SJCRH30 (cell line): ENCODE results near the gene CACNB4. TPM values are rescaled to one million over a fixed set of nuclear protein-coding genes. Genes with fewer than 3 reads are reported as not detected.

Experiments
- DNase-seq, 2 experiments: peaks; one replicate each; pipeline ENCODE4 v3.0.0-alpha.2; 2015 to 2020
- H3K27ac ChIP-seq: fragments of 250-450 bp; sonication (Bioruptor Pico); 2 replicates; pipeline ENCODE4 v1.5.1; 2020; ENCODE audit warnings: mild to moderate bottlenecking, moderate library complexity
- H3K27me3 ChIP-seq: fragments of 250-450 bp; sonication (Bioruptor Pico); 2 replicates; pipeline ENCODE4 v1.5.1; 2020; ENCODE audit warnings: mild to moderate bottlenecking, moderate library complexity
- H3K36me3 ChIP-seq: fragments of 250-450 bp; sonication (Bioruptor Pico); 2 replicates; pipeline ENCODE4 v1.5.1; 2020; ENCODE audit warnings: mild to moderate bottlenecking, moderate library complexity
- H3K4me1 ChIP-seq: fragments of 250-450 bp; sonication (Bioruptor Pico); 2 replicates; pipeline ENCODE4 v1.5.1; 2020; ENCODE audit warnings: mild to moderate bottlenecking, moderate library complexity
- H3K4me3 ChIP-seq: fragments of 250-450 bp; sonication (Bioruptor Pico); 2 replicates; pipeline ENCODE4 v1.5.1; 2020; ENCODE audit warnings: mild to moderate bottlenecking, moderate library complexity
- H3K9me3 ChIP-seq: fragments of 250-450 bp; sonication (Bioruptor Pico); replicated peaks from 2 replicates; pipeline ENCODE4 v1.5.1; 2020; ENCODE audit warnings: mild to moderate bottlenecking, moderate library complexity
- total RNA-seq: library from RNA; depleted of rRNA; stranded (reverse); fragments of >200 nt; shearing (Covaris generic); gene quantifications from 2 replicates; pipeline ENCODE4 v1.2.3, GENCODE V29; 2014

Gene CACNB4
- total RNA-seq, 1 experiment from 2014 or later = 2.2 TPM

DNA sequence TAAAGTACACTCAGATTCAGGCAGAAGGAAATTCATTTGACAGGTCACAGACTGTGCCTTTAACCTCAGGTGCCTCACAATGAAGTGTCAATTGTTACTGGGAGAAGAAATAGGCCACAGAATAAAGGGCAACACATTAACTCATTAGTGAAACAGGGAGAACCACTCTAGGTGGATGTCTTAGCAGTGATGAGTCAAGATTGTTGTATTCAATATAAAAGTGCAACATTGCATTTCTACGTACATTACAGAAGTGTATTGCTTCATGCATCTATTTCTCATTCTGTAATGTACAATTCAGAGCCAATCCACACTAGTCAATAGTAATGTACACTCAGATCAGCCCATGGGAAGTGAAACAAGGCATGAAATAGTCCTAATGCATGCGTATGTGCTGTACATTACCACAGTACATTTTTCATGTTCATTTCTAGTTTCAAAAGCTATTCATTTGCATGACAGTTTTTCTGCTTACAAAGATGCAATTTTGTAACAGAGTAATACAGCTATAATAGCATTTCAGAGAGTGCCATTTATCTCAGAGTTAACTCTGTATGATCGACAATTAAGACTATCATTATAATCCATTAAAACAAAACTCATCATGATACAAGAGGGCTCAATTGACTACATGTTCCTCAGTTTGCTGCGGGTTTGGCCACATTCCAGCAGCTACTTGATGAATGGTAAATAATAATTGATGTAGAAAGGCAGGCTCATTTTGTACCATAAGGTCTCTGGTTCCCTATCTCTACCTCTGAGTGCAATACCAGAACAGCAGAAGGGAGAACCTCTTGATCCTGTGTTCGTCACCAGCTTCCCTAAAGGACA, 258.4 kb downstream of the CACNB4 start:
- no peak overlapping the region for H3K27ac ChIP-seq
- H3K9me3 ChIP-seq = no peaks in the 10 kb centered on the region
- no peak for DNase-seq
- H3K27me3 ChIP-seq = no peaks in the 10 kb centered on the region
- peaks cover 16% of the 10 kb centered on the region for H3K4me1 ChIP-seq
- H3K36me3 ChIP-seq = no peaks in the 10 kb centered on the region
- no peak overlapping the region for H3K4me3 ChIP-seq

DNA sequence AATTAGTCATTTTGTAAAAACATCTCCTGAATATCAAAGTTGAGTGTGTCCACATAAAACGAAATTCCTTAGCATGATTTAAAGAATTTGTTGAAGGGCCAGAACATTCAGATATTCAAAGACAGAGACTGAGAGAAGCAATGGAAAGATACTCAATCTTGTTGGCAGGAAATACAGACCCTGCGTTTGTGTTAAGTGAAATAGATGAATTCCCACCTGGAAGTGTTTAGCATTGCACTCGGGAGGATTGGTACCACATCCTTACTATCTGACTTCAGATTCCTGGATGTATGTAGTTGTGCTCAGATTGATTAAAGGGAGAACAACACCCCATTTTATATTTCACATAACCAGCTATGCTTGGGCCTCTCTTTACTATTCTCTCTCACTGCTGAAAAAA, 260.9 kb downstream of the CACNB4 start:
- peaks cover 5% of the 10 kb centered on the region for H3K4me1 ChIP-seq
- H3K36me3 ChIP-seq = no peaks in the 10 kb centered on the region
- H3K27me3 ChIP-seq = no peaks in the 10 kb centered on the region
- H3K9me3 ChIP-seq = no peaks in the 10 kb centered on the region
- no peak overlapping the region for H3K4me3 ChIP-seq
- DNase-seq = no peak
- H3K27ac ChIP-seq = no peak overlapping the region

DNA sequence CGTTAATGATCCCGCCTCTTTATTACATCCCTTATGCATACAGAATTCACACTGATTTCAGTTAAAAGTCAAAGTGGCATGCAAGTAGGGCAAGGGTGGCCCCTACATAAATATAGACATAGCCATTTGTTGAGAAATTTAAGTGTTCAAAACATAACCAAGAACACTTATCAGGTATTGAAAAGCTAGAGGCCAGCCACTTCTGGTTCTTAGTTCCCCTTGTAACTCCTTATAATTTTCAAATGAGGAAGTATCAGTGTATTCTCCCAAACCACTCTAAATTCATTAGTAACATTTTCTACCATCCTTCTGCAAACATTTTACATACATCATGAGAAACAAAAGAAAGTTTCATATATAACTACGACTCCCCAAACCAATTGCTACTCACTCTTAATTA, 264.9 kb downstream of the CACNB4 start:
- no peaks in the 10 kb centered on the region for H3K27me3 ChIP-seq
- no peaks in the 10 kb centered on the region for H3K36me3 ChIP-seq
- no peaks in the 10 kb centered on the region for H3K9me3 ChIP-seq
- no peaks in the 10 kb centered on the region for H3K4me1 ChIP-seq
- H3K27ac ChIP-seq = no peak overlapping the region
- H3K4me3 ChIP-seq = no peak overlapping the region
- no peak for DNase-seq

DNA sequence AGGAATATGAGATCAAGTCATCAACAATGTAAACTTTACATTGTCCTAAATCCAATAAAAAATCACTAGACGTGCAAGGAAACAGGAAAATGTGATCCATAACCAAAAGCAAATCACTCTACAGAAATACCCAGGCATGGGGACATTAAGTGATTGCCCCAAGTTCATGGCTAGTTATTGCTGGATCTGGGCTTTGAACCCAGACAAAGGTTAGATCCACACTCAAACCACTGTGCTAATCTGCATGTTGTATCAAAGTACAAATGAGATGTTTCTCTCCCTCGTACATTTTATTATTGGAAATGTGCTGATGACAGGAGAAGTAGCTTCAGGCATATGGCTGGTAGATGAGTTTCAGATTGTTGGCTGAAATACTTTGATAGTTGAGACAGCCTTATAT, 267.9 kb downstream of the CACNB4 start:
- Histone ChIP-seq H3K9me3 (no peaks in the 10 kb centered on the region), H3K27ac (no peak overlapping the region), H3K4me3 (no peak overlapping the region), H3K4me1 (no peaks in the 10 kb centered on the region), H3K27me3 (no peaks in the 10 kb centered on the region), H3K36me3 (no peaks in the 10 kb centered on the region)
- no peak for DNase-seq

DNA sequence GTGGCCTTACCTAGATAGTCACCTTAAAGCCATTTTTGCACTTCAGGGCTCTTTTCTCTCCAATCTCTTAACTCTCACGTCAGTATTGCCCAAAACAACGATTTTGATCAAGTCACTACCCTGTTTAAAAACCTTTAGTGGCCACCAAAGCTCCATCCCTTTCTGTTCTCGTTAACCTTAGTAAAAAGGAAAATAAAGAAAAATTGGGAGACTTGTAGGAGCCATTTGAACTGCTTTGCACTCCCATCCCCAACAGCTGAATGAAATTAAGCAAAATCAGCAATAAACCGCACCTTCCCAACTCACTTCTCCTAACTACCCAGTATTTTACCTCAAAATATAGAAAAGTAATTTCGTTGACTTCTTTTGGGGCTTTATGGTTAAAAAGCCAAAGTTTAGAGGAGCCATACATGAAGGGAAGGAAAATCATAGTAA, 269.9 kb downstream of the CACNB4 start:
- H3K27ac ChIP-seq = peak overlapping the region; percentile 76
- H3K9me3 ChIP-seq = no peaks in the 10 kb centered on the region
- H3K36me3 ChIP-seq = no peaks in the 10 kb centered on the region
- no peaks in the 10 kb centered on the region for H3K4me1 ChIP-seq
- H3K27me3 ChIP-seq = no peaks in the 10 kb centered on the region
- peak overlapping the region; percentile 90 for H3K4me3 ChIP-seq
- no peak for DNase-seq

DNA sequence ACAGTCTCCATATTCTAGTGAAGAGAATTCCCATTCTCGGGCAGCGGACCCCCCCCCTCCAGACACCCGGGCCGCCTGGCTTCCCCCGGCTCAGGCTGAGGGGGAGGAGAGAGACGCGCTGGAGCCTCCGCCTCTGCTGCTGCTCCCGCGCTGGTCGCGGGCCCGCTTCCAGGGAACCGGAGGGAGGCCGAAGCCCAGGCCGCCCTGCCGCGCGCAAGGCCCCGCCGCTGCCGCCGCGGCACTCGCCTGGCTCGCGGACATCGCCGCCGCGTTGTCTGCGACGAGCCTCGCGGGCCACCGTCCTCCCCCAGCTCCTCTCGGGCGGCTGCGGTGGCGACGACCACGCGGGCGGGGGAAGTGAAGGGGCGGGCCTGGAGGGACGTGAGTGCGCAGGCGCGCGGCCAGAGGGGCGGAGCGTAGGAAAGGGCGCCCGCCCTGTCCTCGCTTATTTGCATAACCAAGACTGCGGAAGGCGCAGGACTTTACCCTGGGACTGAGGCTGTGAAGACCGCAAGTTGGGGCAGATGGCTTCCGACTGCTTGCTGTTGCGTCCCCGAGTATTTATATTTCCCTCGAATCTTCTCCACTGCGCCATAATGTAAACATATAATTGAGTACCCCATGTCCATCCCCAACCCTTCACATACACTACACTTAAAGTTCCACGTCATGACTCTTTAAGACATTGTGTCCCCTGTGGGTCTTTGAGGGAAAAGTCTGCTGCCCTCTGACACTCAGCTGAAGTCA, 270.5 kb downstream of the CACNB4 start, which contains the start of gene ARL5A:
ARL5A (minus strand) TSS at position 279 of the 747 bp plus-strand sequence; CDS start at position 34, 245 bp downstream.
- Histone ChIP-seq H3K36me3 (no peaks in the 10 kb centered on the region), H3K9me3 (no peaks in the 10 kb centered on the region), H3K4me1 (no peaks in the 10 kb centered on the region), H3K27ac (peak within 1 kb of the TSS; percentile 76), H3K4me3 (peak within 1 kb of the TSS; percentile 90), H3K27me3 (no peaks in the 10 kb centered on the region)
- DNase-seq = peak; percentile 93 to 96

DNA sequence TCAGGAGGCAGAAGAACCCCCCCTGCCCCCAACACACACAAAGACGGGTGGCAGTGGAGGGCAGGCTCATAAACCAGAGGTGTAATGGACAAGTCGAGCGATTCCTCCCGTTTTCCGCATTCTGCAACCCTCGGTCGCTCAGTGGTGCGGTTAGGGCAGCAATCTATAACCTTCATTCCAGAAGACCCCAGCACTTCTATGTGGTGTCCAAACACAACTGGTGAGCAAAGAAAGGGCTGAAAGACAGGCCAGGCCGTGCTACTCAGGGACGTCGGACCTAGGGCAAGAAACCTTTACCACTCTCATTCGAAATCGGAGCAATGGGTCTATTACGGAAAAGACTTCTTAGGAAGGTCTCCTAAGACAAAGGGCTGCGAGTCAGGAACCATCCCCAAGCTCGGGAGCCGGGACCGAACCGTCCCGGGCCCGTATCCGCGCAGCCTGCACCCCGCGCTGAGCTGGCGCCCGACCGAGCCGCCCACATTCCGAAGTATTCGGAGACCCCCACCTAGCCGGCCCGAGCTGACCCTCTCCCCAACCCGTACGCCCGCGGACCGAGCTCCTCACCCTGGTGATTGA, 271.2 kb downstream of the CACNB4 start:
- no peaks in the 10 kb centered on the region for H3K4me1 ChIP-seq
- H3K27ac ChIP-seq = peak overlapping the region; percentile 76
- no peaks in the 10 kb centered on the region for H3K27me3 ChIP-seq
- no peaks in the 10 kb centered on the region for H3K9me3 ChIP-seq
- peak overlapping the region; percentile 90 for H3K4me3 ChIP-seq
- H3K36me3 ChIP-seq = no peaks in the 10 kb centered on the region
- peak; percentile 32 to 44 for DNase-seq

DNA sequence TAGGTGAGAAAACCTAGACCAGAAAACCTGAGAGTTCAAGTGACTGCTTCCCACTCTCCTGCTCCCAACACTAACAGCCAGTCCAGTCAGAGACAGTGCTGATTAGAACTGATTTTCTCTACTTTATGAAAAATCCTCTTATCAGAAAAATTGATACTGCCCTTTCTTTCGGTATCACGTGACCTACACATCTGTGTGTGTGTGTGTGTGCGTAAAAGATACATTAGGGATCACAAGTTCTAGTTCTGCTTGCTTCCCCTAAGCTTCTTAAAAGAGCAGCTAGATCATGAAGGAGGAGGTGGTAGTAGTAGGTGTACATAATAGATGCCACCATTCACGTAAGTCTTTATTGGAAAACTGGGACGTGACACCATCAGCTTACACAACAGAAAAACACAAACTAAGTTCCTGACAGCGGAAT, 272.1 kb downstream of the CACNB4 start:
- no peaks in the 10 kb centered on the region for H3K4me1 ChIP-seq
- no peaks in the 10 kb centered on the region for H3K36me3 ChIP-seq
- H3K9me3 ChIP-seq = no peaks in the 10 kb centered on the region
- peak in 1 of 2 experiments; percentile 14 for DNase-seq
- H3K27ac ChIP-seq = no peak overlapping the region
- H3K4me3 ChIP-seq = peak overlapping the region; percentile 90
- no peaks in the 10 kb centered on the region for H3K27me3 ChIP-seq

DNA sequence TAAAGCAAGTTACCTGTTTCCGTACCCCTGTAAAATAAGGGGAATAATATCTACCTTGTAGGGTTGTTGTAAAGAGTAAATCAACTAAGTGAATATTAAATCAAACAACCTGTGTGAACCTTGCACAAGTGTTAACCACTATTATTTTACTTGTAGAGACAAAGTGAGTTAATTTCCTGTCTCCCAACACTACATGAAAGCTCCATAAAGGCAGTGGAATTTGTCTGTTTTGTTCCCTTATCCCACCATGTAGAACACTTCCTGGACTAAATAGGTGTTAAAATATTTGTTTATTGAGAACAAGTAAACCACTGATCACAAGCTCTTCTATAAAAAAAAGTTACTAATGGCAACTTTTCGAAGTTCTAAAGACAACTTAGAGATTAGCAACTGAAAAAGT, 274.0 kb downstream of the CACNB4 start:
- DNase-seq = no peak
- no peak overlapping the region for H3K4me3 ChIP-seq
- H3K9me3 ChIP-seq = no peaks in the 10 kb centered on the region
- no peak overlapping the region for H3K27ac ChIP-seq
- no peaks in the 10 kb centered on the region for H3K4me1 ChIP-seq
- no peaks in the 10 kb centered on the region for H3K27me3 ChIP-seq
- 0 out of 2 replicates have a peak, but pooled peaks cover 3% of the 10 kb centered on the region for H3K36me3 ChIP-seq

DNA sequence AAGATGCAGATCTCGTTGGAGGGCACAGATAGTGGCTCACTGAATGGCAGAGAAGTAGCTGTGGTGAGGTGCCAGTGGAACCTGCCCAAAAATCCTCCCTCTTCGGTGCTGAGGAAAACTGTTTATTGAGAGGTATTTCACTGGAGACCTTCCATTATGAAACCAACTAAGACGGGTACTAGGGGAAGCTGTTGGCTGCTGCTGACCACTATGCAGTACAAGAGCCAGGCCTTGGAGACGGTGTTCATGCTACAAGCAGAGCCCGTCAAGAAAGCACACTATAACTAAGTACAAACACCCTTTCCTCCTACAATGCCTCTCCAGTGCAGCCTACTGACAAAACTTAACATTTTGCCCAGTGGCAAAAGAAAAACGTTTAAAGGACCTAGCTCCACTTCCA, 275.2 kb downstream of the CACNB4 start:
- no peaks in the 10 kb centered on the region for H3K27me3 ChIP-seq
- no peaks in the 10 kb centered on the region for H3K4me1 ChIP-seq
- H3K9me3 ChIP-seq = no peaks in the 10 kb centered on the region
- no peak overlapping the region for H3K27ac ChIP-seq
- 0 out of 2 replicates have a peak, but pooled peaks cover 3% of the 10 kb centered on the region for H3K36me3 ChIP-seq
- H3K4me3 ChIP-seq = no peak overlapping the region
- no peak for DNase-seq

DNA sequence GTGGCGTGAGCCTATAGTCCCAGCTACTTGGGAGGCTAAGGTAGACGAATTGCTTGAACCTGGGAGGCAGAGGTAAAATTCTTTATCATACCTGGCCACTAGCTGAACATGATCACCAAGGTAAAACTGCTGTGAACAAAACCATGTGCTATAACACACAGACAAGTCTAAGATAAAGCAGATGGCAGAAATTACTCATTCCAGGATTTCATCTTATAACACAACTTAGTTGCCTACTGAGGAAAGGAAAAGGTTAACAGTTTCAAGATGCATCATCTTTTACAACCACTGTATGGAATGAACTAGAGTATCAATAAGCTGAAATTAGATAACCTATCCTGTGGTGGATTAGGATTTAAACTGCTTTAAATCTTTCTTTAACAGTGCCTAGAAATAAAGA, 278.9 kb downstream of the CACNB4 start:
- no peaks in the 10 kb centered on the region for H3K27me3 ChIP-seq
- peaks cover 16% of the 10 kb centered on the region; the same call in 1 of the 2 replicates for H3K36me3 ChIP-seq
- no peaks in the 10 kb centered on the region for H3K4me1 ChIP-seq
- DNase-seq = no peak
- H3K9me3 ChIP-seq = no peaks in the 10 kb centered on the region
- H3K4me3 ChIP-seq = no peak overlapping the region
- no peak overlapping the region for H3K27ac ChIP-seq

DNA sequence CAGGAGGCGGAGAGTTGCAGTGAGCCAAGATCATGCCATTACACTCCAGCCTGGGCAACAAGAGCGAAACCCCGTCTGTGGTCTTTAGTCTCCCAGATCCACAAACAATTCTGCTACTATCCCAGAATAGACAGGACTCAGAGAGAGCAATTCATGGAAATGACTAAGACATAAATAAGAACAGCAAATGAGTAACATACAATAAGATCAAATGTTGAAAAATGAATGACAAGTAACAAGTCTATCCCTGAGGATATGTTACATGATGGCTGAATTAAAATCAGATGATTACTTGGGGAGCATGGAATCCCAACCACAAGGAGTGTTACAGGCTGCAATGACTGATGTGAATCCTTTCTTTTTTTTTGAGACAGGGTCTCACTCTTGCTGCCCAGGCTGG, 280.9 kb downstream of the CACNB4 start:
- DNase-seq = no peak
- H3K27me3 ChIP-seq = no peaks in the 10 kb centered on the region
- H3K4me3 ChIP-seq = no peak overlapping the region
- H3K27ac ChIP-seq = no peak overlapping the region
- no peaks in the 10 kb centered on the region for H3K4me1 ChIP-seq
- no peaks in the 10 kb centered on the region for H3K9me3 ChIP-seq
- H3K36me3 ChIP-seq = peaks cover 34% of the 10 kb centered on the region

DNA sequence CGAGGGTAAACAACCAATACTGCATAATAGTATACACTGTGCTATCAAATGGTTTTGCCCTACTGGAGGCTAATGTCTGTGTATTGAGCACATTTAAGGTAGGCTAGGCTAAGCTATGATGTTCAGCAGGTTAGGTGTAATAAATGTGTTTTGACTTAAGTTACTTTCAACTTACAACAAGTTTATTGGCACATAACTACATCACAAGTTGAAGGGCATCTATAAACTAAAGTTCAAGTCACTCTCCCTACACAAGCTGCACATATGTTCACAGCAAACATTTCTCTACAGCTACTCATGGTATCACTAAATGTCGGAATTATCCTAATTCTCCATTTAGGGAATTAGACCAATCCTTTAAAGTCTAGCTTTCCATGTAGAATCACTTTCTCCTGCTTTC, 282.0 kb downstream of the CACNB4 start:
- DNase-seq = no peak
- Histone ChIP-seq H3K4me1 (no peaks in the 10 kb centered on the region), H3K9me3 (no peaks in the 10 kb centered on the region), H3K27me3 (no peaks in the 10 kb centered on the region), H3K36me3 (peaks cover 45% of the 10 kb centered on the region), H3K4me3 (no peak overlapping the region), H3K27ac (no peak overlapping the region)

DNA sequence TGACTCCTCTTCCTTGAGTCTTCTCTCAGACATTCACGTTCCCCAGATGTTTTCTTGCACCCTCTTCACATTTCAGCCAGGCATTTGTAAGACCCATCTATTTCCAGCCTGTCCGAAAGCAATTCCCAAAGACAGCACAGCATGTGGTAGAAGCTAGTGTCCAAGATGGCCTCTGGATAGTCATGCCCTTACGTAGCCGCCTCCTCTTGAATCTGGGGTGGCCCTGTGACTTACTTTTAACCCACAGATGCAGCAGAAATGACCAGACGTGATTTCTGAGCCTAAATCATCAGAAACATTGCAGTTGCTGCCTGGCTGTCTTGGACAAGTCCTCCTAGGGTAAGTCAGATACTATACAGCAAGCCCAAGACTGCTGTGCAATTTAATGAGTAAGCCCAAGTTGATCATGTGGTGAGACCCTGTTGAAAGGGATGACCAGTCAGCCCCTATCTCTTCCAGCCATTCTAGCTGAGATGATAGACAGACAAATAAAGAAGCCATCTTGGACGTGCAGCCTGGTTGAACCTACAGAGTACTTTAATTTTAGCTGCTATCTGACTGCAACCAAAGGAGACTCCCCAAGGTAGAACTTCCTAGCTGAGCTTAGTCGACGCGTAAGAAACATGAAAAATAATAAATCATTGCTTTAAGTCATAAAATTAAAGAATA, 282.9 kb downstream of the CACNB4 start:
- Histone ChIP-seq H3K36me3 (peaks cover 51% of the 10 kb centered on the region), H3K9me3 (no peaks in the 10 kb centered on the region), H3K4me3 (no peak overlapping the region), H3K4me1 (no peaks in the 10 kb centered on the region), H3K27me3 (no peaks in the 10 kb centered on the region), H3K27ac (no peak overlapping the region)
- no peak for DNase-seq
